Spinal cord (tissue), 10 donors: ENCODE results near the gene ANKRD33B. TPM values are rescaled to one million over a fixed set of nuclear protein-coding genes. Genes with fewer than 3 reads are reported as not detected.
"Not testable (repeated sequence)": the region's sequence is repeated elsewhere in the genome, so short reads cannot be mapped to it uniquely, and the experiment has no call there.

Experiments
- DNase-seq, 6 donors: peaks; one replicate each; pipeline versions ENCODE4 v3.0.0 to v3.0.0-alpha.2; 2013 to 2015; ENCODE audit warnings: low spot score in 6 of 6, low read depth in 4 of 6
- H3K27ac ChIP-seq: one replicate; pipeline ENCODE4 v1.5.1; 2013; ENCODE audit warnings: low read depth, low read length, control low read depth
- H3K27me3 ChIP-seq: one replicate; pipeline ENCODE4 v1.6.1; 2013; ENCODE audit warnings: low read length; ENCODE audit not compliant: control insufficient read depth, insufficient read depth
- H3K36me3 ChIP-seq: one replicate; pipeline ENCODE4 v1.6.1; 2013; ENCODE audit warnings: low read length; ENCODE audit not compliant: control insufficient read depth, insufficient read depth
- H3K4me1 ChIP-seq: one replicate; pipeline ENCODE4 v1.6.1; 2013; ENCODE audit warnings: low read length; ENCODE audit not compliant: control insufficient read depth, insufficient read depth
- H3K4me3 ChIP-seq: one replicate; pipeline ENCODE4 v1.5.1; 2013; ENCODE audit warnings: low read depth, low read length, control low read depth
- H3K9me3 ChIP-seq: one replicate; pipeline ENCODE4 v1.6.1; 2013; ENCODE audit warnings: low read length; ENCODE audit not compliant: control insufficient read depth, insufficient read depth
- WGBS: methylation state at CpG from one replicate; pipeline ENCODE4 v1.1.5; 2013; ENCODE audit warnings: missing lambda C conversion rate; ENCODE audit not compliant: insufficient coverage; 5-methylcytosine and 5-hydroxymethylcytosine counted together
- polyA plus RNA-seq, 2 donors: library from polyadenylated mRNA; unstranded; fragments of 120-200 nt; gene quantifications; one replicate each; pipeline ENCODE4 v1.2.1, GENCODE V29; 2013; ENCODE audit not compliant: insufficient read length in 2 of 2
- total RNA-seq, 2 donors: library from RNA; depleted of rRNA in 1 of 2; stranded (reverse); fragments of 120-200 nt in 1 of 2; fragments of >200 nt in 1 of 2; gene quantifications; one replicate each; pipeline versions ENCODE4 v1.2.3 to v1.2.4, GENCODE V29; 2013 to 2014
- donor health status: healthy.

The ANKRD33B gene
- total and polyA plus RNA-seq, 4 donors: 0.93 to 8.1 (median 3.0) TPM

GRCh38 chr5:10660135-10660534, 96.3 kb downstream of the ANKRD33B start:
- no CpG with 5 or more reads among the region's 3 CpGs for WGBS
- no peak for DNase-seq
- Histone ChIP-seq H3K36me3 (no peaks in the 10 kb centered on the region), H3K27ac (no peak overlapping the region), H3K9me3 (no peaks in the 10 kb centered on the region), H3K4me1 (peaks cover 21% of the 10 kb centered on the region), H3K27me3 (peaks cover 2% of the 10 kb centered on the region), H3K4me3 (no peak overlapping the region)

GRCh38 chr5:10660720-10661387, 97.0 kb downstream of the ANKRD33B start:
- H3K4me3 ChIP-seq: no peak overlapping the region
- peaks cover 15% of the 10 kb centered on the region for H3K4me1 ChIP-seq
- DNase-seq: no peak
- H3K27me3 ChIP-seq: no peaks in the 10 kb centered on the region
- no peaks in the 10 kb centered on the region for H3K36me3 ChIP-seq
- 98% methylated on average over 14 of the region's 15 CpGs for WGBS
- no peak overlapping the region for H3K27ac ChIP-seq
- H3K9me3 ChIP-seq: no peaks in the 10 kb centered on the region

- Histone ChIP-seq H3K27me3 (no peaks in the 10 kb centered on the region), H3K27ac (no peak overlapping the region), H3K4me1 (peaks cover 17% of the 10 kb centered on the region), H3K9me3 (no peaks in the 10 kb centered on the region), H3K4me3 (no peak overlapping the region), H3K36me3 (no peaks in the 10 kb centered on the region)
- WGBS: 98% methylated on average over 12 of the region's 13 CpGs
- no peak for DNase-seq
Measured at GRCh38 chr5:10661401-10661800, 97.5 kb downstream of the ANKRD33B start.

GRCh38 chr5:10662083-10662482, 98.2 kb downstream of the ANKRD33B start:
- H3K27me3 ChIP-seq: no peaks in the 10 kb centered on the region
- no peaks in the 10 kb centered on the region for H3K36me3 ChIP-seq
- H3K4me3 ChIP-seq: no peak overlapping the region
- peaks cover 20% of the 10 kb centered on the region for H3K4me1 ChIP-seq
- 83% methylated on average over 8 of the region's 11 CpGs for WGBS
- H3K9me3 ChIP-seq: no peaks in the 10 kb centered on the region
- DNase-seq: no peak
- no peak overlapping the region for H3K27ac ChIP-seq

- Histone ChIP-seq H3K27ac (no peak overlapping the region), H3K4me1 (peaks cover 20% of the 10 kb centered on the region), H3K27me3 (no peaks in the 10 kb centered on the region), H3K9me3 (no peaks in the 10 kb centered on the region), H3K4me3 (no peak overlapping the region), H3K36me3 (no peaks in the 10 kb centered on the region)
- 88% methylated on average over 5 of the region's 10 CpGs for WGBS
- no peak for DNase-seq
Measured at GRCh38 chr5:10662661-10663488, 99.0 kb downstream of the ANKRD33B start.

- Histone ChIP-seq H3K4me1 (peaks cover 20% of the 10 kb centered on the region), H3K27me3 (no peaks in the 10 kb centered on the region), H3K27ac (no peak overlapping the region), H3K9me3 (no peaks in the 10 kb centered on the region), H3K4me3 (no peak overlapping the region), H3K36me3 (no peaks in the 10 kb centered on the region)
- peak in 3 of 6 donors; percentile 54 to 93 (median 78) for DNase-seq
- WGBS: 25% methylated on average over 11 of the region's 13 CpGs
Measured at GRCh38 chr5:10663489-10664179, 99.8 kb downstream of the ANKRD33B start.

- not testable (repeated sequence) for H3K36me3 ChIP-seq, H3K9me3 ChIP-seq, H3K27ac ChIP-seq, DNase-seq, H3K27me3 ChIP-seq, H3K4me3 ChIP-seq
- WGBS: 93% methylated on average over 3 of the region's 6 CpGs
- H3K4me1 ChIP-seq: peaks cover 20% of the 10 kb centered on the region
Measured at GRCh38 chr5:10664180-10664769, 100.4 kb downstream of the ANKRD33B start.

GRCh38 chr5:10665799-10666198, 101.9 kb downstream of the ANKRD33B start:
- 89% methylated on average over 7 of the region's 9 CpGs for WGBS
- Histone ChIP-seq H3K9me3 (no peaks in the 10 kb centered on the region), H3K4me3 (no peak overlapping the region), H3K27ac (no peak overlapping the region), H3K36me3 (no peaks in the 10 kb centered on the region), H3K27me3 (no peaks in the 10 kb centered on the region), H3K4me1 (peaks cover 20% of the 10 kb centered on the region)
- no peak for DNase-seq

- no peaks in the 10 kb centered on the region for H3K27me3 ChIP-seq
- 77% methylated on average over 7 of the region's 7 CpGs for WGBS
- no peaks in the 10 kb centered on the region for H3K9me3 ChIP-seq
- no peak for DNase-seq
- H3K36me3 ChIP-seq: no peaks in the 10 kb centered on the region
- H3K27ac ChIP-seq: no peak overlapping the region
- H3K4me3 ChIP-seq: no peak overlapping the region
- peaks cover 20% of the 10 kb centered on the region for H3K4me1 ChIP-seq
Measured at GRCh38 chr5:10666531-10667299, 102.8 kb downstream of the ANKRD33B start.
